Neural progenitor cell (in vitro differentiated cells): ENCODE data around the gene DNAI4. TPM values are rescaled to one million over a fixed set of nuclear protein-coding genes. Genes with fewer than 3 reads are reported as not detected.

Source experiments
- DNase-seq: peaks from one replicate; pipeline ENCODE4 v3.0.0-alpha.2; 2016; ENCODE audit warnings: low spot score
- H2AFZ ChIP-seq: fragments of 200-600 bp; sonication (generic); replicated peaks from 2 replicates; pipeline ENCODE4 v1.6.1; 2016; ENCODE audit warnings: antibody characterized with exemption
- H3F3A ChIP-seq: fragments of 200-600 bp; sonication (generic); 2 replicates; pipeline ENCODE4 v1.6.1; 2016; ENCODE audit warnings: antibody characterized with exemption, low read depth
- H3K27ac ChIP-seq: fragments of 200-600 bp; sonication (generic); 2 replicates; pipeline ENCODE4 v1.5.1; 2016; ENCODE audit warnings: mild to moderate bottlenecking
- H3K27me3 ChIP-seq: fragments of 200-600 bp; sonication (generic); 2 replicates; pipeline ENCODE4 v1.6.1; 2016; ENCODE audit warnings: mild to moderate bottlenecking, moderate library complexity
- H3K36me3 ChIP-seq: fragments of 200-600 bp; sonication (generic); 2 replicates; pipeline ENCODE4 v1.5.1; 2016
- H3K4me1 ChIP-seq: fragments of 200-600 bp; sonication (generic); 2 replicates; pipeline ENCODE4 v1.6.1; 2016; ENCODE audit warnings: mixed run types
- H3K4me2 ChIP-seq: fragments of 200-600 bp; sonication (generic); 2 replicates; pipeline ENCODE4 v1.6.1; 2016
- H3K4me3 ChIP-seq: fragments of 200-600 bp; sonication (generic); 2 replicates; pipeline ENCODE4 v1.5.1; 2016
- H3K79me2 ChIP-seq: fragments of 200-600 bp; sonication (generic); 2 replicates; pipeline ENCODE4 v1.6.1; 2016; ENCODE audit warnings: low read depth
- H3K9ac ChIP-seq: fragments of 200-600 bp; sonication (generic); 2 replicates; pipeline ENCODE4 v1.6.1; 2016
- H3K9me3 ChIP-seq: fragments of 200-600 bp; sonication (generic); 2 replicates; pipeline ENCODE4 v1.5.1; 2016; ENCODE audit warnings: low read depth
- H4K20me1 ChIP-seq: fragments of 200-600 bp; sonication (generic); 2 replicates; pipeline ENCODE4 v1.6.1; 2016; ENCODE audit warnings: low read depth
- H3K27ac Mint-ChIP-seq: 3 replicates; pipeline ENCODE4 v1.8.0; 2021; ENCODE audit warnings: mixed read lengths
- H3K27me3 Mint-ChIP-seq: 2 replicates; pipeline ENCODE4 v1.8.0; 2022; ENCODE audit warnings: low read depth, mild to moderate bottlenecking, inconsistent platforms, moderate library complexity, mixed read lengths; ENCODE audit not compliant: insufficient read depth
- H3K36me3 Mint-ChIP-seq: 3 replicates; pipeline ENCODE4 v1.8.0; 2021; ENCODE audit warnings: mixed read lengths
- H3K4me1 Mint-ChIP-seq: 3 replicates; pipeline ENCODE4 v1.8.0; 2021; ENCODE audit warnings: mixed read lengths
- H3K4me3 Mint-ChIP-seq: 3 replicates; pipeline ENCODE4 v1.8.0; 2021; ENCODE audit warnings: mild to moderate bottlenecking, moderate library complexity, mixed read lengths
- H3K9me3 Mint-ChIP-seq: 3 replicates; pipeline ENCODE4 v1.8.0; 2020; ENCODE audit warnings: mixed read lengths
- CTCF ChIP-seq: fragments of 200-600 bp; sonication (generic); IDR thresholded peaks from 2 replicates; pipeline ENCODE4 v1.5.1; 2017; ENCODE audit warnings: antibody characterized with exemption, mild to moderate bottlenecking
- EZH2 ChIP-seq: fragments of 200-600 bp; sonication (generic); IDR thresholded peaks from 2 replicates; pipeline ENCODE4 v1.6.1; 2017; ENCODE audit warnings: antibody characterized with exemption, mild to moderate bottlenecking, moderate library complexity
- EZH2phosphoT487 ChIP-seq: fragments of 200-600 bp; sonication (generic); IDR thresholded peaks from 2 replicates; pipeline ENCODE4 v1.6.1; 2017; ENCODE audit warnings: antibody characterized with exemption
- total RNA-seq: library from RNA; depleted of rRNA; stranded (reverse); fragments of >200 nt; gene quantifications from 2 replicates; pipeline ENCODE4 v1.2.3, GENCODE V29; 2015; ENCODE audit warnings: low replicate concordance

DNAI4 gene
- total RNA-seq, 1 donor from 2014 or later: 3.2 TPM

GRCh38 chr1:66919828-66920227 lies 4.8 kb downstream of the DNAI4 start:
- no peak for DNase-seq
- H2AFZ ChIP-seq: no peak overlapping the region
- peaks cover under 1% of the 10 kb centered on the region for H3F3A ChIP-seq
- no peak overlapping the region for H3K27ac ChIP-seq
- Mint-ChIP-seq H3K4me1 (peaks cover 16% of the 10 kb centered on the region), H3K27me3 (no peaks in the 10 kb centered on the region), H3K36me3 (peaks cover 38% of the 10 kb centered on the region), H3K9me3 (peaks cover 12% of the 10 kb centered on the region), H3K4me3 (no peak overlapping the region), H3K27ac (no peak overlapping the region)
- H3K36me3 ChIP-seq: peaks cover 5% of the 10 kb centered on the region
- H3K9me3 ChIP-seq: no peaks in the 10 kb centered on the region
- H3K27me3 ChIP-seq: no peaks in the 10 kb centered on the region
- H4K20me1 ChIP-seq: peaks cover 16% of the 10 kb centered on the region
- no peak overlapping the region for H3K4me3 ChIP-seq
- H3K4me1 ChIP-seq: peaks cover 10% of the 10 kb centered on the region
- TF ChIP-seq EZH2: no peak
- TF ChIP-seq EZH2phosphoT487: no peak
- TF ChIP-seq CTCF: no peak
- H3K79me2 ChIP-seq: peaks cover 41% of the 10 kb centered on the region
- H3K9ac ChIP-seq: no peak overlapping the region
- no peak overlapping the region for H3K4me2 ChIP-seq

GRCh38 chr1:66919063-66919462 lies 5.6 kb downstream of the DNAI4 start:
- Histone ChIP-seq H3K4me3 (no peak overlapping the region), H3K79me2 (peaks cover 36% of the 10 kb centered on the region), H3K9me3 (no peaks in the 10 kb centered on the region), H3K4me1 (peaks cover 10% of the 10 kb centered on the region), H3K27ac (no peak overlapping the region), H3K9ac (no peak overlapping the region), H2AFZ (no peak overlapping the region), H3K27me3 (no peaks in the 10 kb centered on the region), H4K20me1 (peaks cover 12% of the 10 kb centered on the region), H3K4me2 (no peak overlapping the region), H3F3A (no peaks in the 10 kb centered on the region), H3K36me3 (peaks cover 5% of the 10 kb centered on the region)
- Mint-ChIP-seq H3K4me1 (peaks cover 16% of the 10 kb centered on the region), H3K9me3 (peaks cover 12% of the 10 kb centered on the region), H3K27me3 (no peaks in the 10 kb centered on the region), H3K27ac (no peak overlapping the region), H3K36me3 (peaks cover 38% of the 10 kb centered on the region), H3K4me3 (no peak overlapping the region)
- TF ChIP-seq CTCF (no peak), EZH2 (no peak), EZH2phosphoT487 (no peak)
- no peak for DNase-seq

GRCh38 chr1:66917476-66917875 lies 7.2 kb downstream of the DNAI4 start:
- H3K27me3 ChIP-seq: no peaks in the 10 kb centered on the region
- H3K4me1 ChIP-seq: no peaks in the 10 kb centered on the region
- DNase-seq: no peak
- Mint-ChIP-seq H3K36me3 (peaks cover 38% of the 10 kb centered on the region), H3K4me3 (no peak overlapping the region), H3K9me3 (peaks cover 12% of the 10 kb centered on the region), H3K4me1 (peaks cover 4% of the 10 kb centered on the region), H3K27ac (no peak overlapping the region), H3K27me3 (no peaks in the 10 kb centered on the region)
- no peak overlapping the region for H3K4me3 ChIP-seq
- TF ChIP-seq EZH2 (no peak), CTCF (no peak), EZH2phosphoT487 (no peak)
- H4K20me1 ChIP-seq: no peaks in the 10 kb centered on the region
- H3K27ac ChIP-seq: no peak overlapping the region
- H3K79me2 ChIP-seq: peaks cover 20% of the 10 kb centered on the region
- H3K36me3 ChIP-seq: peaks cover 5% of the 10 kb centered on the region
- H3K9ac ChIP-seq: no peak overlapping the region
- no peak overlapping the region for H2AFZ ChIP-seq
- H3F3A ChIP-seq: no peaks in the 10 kb centered on the region
- no peak overlapping the region for H3K4me2 ChIP-seq
- no peaks in the 10 kb centered on the region for H3K9me3 ChIP-seq
